ENCODE data around the gene HMGB1. TPM values are rescaled to one million over a fixed set of nuclear protein-coding genes. Genes with fewer than 3 reads are reported as not detected.

Gene HMGB1
- total RNA-seq (ENCODE audit: unreplicated experiment), result 230 TPM
- long read RNA-seq, full-length matches to known transcripts, result 101 of 162 reads
- long read RNA-seq, partial matches to known transcripts, result 44 of 162 reads
- long read RNA-seq, other reads (novel, unspliced or antisense), result 17 of 162 reads

DNA sequence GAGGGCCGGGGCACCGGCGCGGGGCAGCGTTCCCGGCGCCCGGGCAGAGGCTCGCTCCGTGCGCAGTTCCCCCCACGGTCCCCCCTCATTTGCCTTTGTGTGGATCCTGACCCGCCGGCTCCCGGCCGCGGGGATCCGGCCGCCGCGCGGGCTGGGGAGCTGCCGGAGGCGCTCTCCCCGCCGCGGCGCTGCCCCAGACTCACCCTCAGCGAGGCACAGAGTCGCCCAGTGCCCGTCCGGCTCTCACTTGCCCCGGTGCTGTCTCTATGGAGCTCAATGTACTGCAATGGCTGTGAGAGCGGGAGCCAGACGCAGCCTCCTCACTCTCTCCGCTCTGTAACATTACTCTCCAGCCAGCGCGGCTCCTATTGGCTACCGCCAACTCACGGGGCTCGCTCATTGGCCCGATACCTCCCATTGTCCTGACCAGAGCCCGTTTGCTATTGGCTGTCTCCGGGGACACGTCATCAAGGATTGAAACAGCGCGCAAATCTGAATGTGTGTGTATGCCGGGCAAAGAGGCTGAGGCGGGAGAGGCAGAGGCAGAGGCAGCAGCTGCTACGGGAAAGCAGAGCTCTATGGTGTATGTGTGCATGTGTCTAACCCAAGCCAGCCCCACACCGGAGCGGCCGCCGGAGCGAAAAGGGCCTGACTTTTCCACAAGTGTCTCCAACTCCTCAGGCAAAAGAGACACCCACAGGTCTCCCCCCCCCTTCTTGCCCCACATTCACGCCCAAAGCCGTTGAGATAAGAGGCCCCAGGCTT, at the start of gene HMGB1:
TSS of gene HMGB1 (minus strand) at position 344 of the 765 bp plus-strand sequence. CDS start 2,256 bp downstream, outside the sequence.
- TF ChIP-seq, protein P1, sequence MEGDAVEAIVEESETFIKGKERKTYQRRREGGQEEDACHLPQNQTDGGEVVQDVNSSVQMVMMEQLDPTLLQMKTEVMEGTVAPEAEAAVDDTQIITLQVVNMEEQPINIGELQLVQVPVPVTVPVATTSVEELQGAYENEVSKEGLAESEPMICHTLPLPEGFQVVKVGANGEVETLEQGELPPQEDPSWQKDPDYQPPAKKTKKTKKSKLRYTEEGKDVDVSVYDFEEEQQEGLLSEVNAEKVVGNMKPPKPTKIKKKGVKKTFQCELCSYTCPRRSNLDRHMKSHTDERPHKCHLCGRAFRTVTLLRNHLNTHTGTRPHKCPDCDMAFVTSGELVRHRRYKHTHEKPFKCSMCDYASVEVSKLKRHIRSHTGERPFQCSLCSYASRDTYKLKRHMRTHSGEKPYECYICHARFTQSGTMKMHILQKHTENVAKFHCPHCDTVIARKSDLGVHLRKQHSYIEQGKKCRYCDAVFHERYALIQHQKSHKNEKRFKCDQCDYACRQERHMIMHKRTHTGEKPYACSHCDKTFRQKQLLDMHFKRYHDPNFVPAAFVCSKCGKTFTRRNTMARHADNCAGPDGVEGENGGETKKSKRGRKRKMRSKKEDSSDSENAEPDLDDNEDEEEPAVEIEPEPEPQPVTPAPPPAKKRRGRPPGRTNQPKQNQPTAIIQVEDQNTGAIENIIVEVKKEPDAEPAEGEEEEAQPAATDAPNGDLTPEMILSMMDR (IDR thresholded peaks at IDR 0.05; ENCODE audit: unreplicated experiment), result no peak
- peak within 1 kb of the TSS; percentile 98 for H3K4me3 Mint-ChIP-seq (ENCODE audit: unreplicated experiment)
- no peaks in the 10 kb centered on the region for H3K9me3 Mint-ChIP-seq (ENCODE audit: unreplicated experiment)
- peaks cover 25% of the 10 kb centered on the region for H3K4me1 Mint-ChIP-seq (ENCODE audit: unreplicated experiment)
- DNase-seq (ENCODE audit: low spot score), result peak; percentile 94
- peaks cover 8% of the 10 kb centered on the region for H3K36me3 Mint-ChIP-seq (ENCODE audit: low read depth, unreplicated experiment)
- peak within 1 kb of the TSS; percentile 99 for H3K27ac Mint-ChIP-seq (ENCODE audit: unreplicated experiment)
- H3K27me3 Mint-ChIP-seq (ENCODE audit: unreplicated experiment), result peaks cover 17% of the 10 kb centered on the region

DNA sequence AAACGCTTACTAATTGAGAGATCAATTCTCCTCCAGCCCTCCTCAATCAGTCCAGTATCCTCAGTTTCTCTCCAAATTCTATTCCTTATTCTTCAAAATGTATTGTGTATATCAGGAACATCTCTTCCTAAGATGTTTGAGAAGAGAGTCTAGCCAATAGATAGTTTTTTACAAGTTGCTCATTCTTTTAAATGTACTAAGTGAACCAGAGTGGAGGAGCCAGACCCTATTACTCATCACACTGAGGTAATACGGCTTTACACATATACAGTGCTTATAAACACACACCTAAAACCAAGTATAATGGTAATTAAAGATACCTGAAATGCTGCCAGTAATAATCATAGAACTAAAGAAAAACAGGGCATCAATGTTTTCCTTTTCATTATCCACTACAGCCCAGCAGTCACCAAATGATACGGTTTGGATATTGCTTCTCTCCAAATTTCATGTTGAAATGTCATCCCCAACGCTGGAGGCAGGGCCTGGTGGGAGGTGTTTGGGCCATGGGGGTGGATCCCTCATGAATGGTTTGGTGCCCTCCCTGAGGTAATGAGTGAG, 45.2 kb upstream of the HMGB1 start:
- Mint-ChIP-seq H3K36me3 (ENCODE audit: low read depth, unreplicated experiment) (no peaks in the 10 kb centered on the region), H3K4me3 (ENCODE audit: unreplicated experiment) (no peak overlapping the region), H3K4me1 (ENCODE audit: unreplicated experiment) (no peaks in the 10 kb centered on the region), H3K9me3 (ENCODE audit: unreplicated experiment) (no peaks in the 10 kb centered on the region), H3K27me3 (ENCODE audit: unreplicated experiment) (peaks cover 1% of the 10 kb centered on the region), H3K27ac (ENCODE audit: unreplicated experiment) (no peak overlapping the region)
- TF ChIP-seq, protein P1 (IDR thresholded peaks at IDR 0.05; ENCODE audit: unreplicated experiment), result no peak
- DNase-seq (ENCODE audit: low spot score), result no peak

DNA sequence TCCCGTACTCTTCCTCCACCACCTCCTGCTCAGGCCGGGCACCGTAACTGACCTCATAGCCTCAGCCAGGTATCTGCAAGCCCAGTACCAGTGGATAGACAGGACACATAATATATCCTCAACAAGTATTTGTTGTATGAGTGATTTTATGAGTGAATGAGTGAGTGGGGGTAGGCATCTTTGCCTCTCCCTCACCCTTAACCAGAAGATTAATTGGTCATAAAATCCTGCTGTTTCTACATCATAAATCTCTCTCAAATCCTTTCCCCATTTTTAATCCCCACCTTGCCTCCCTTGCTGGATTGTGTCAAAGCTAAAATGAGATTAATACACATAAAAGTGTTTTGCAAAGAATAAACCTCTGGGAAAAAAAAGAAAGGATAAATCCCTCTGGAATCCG, 44.4 kb upstream of the HMGB1 start:
- Mint-ChIP-seq H3K27ac (ENCODE audit: unreplicated experiment) (no peak overlapping the region), H3K27me3 (ENCODE audit: unreplicated experiment) (peaks cover 4% of the 10 kb centered on the region), H3K9me3 (ENCODE audit: unreplicated experiment) (no peaks in the 10 kb centered on the region), H3K4me1 (ENCODE audit: unreplicated experiment) (peaks cover 2% of the 10 kb centered on the region), H3K36me3 (ENCODE audit: low read depth, unreplicated experiment) (no peaks in the 10 kb centered on the region), H3K4me3 (ENCODE audit: unreplicated experiment) (no peak overlapping the region)
- no peak for DNase-seq (ENCODE audit: low spot score)
- TF ChIP-seq, protein P1 (IDR thresholded peaks at IDR 0.05; ENCODE audit: unreplicated experiment), result no peak

DNA sequence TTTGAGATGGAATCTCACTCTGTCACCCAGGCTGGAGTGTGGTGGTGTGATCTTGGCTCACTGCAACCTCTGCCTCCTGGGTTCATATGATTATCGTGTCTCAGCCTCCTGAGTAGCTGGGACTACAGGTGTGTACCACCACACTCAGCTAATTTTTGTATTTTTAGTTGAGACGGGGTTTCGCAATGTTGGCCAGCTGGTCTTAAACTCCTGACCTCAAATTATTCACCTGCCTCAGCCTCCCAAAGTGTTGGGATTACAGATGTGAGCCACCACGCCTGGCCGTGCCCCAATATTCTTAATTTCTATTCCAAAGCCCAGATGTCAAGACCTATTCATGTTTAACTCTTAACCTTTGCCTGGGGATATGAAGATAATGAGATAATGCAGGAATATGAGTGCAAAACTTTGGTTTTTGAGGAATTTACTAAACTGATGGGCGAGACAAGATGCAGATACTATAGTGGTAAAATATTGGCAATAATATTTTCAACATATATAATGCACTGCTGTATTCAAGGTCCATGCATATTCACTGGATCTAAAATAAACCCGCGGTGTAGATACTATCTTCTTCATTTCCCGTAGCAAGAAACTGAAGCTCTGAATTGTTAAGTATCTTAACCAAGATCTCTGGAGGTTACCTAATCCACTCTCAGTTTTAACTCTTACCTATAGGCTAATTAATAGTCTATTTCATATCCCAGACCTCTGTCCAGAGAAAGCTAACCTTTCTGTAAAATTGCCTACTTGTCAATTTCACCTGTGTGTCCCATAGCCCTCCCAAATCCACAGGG, 43.7 kb upstream of the HMGB1 start:
- TF ChIP-seq, protein P1 (IDR thresholded peaks at IDR 0.05; ENCODE audit: unreplicated experiment), result no peak
- peaks cover 2% of the 10 kb centered on the region for H3K4me1 Mint-ChIP-seq (ENCODE audit: unreplicated experiment)
- no peak overlapping the region for H3K27ac Mint-ChIP-seq (ENCODE audit: unreplicated experiment)
- no peaks in the 10 kb centered on the region for H3K9me3 Mint-ChIP-seq (ENCODE audit: unreplicated experiment)
- H3K4me3 Mint-ChIP-seq (ENCODE audit: unreplicated experiment), result no peak overlapping the region
- no peak for DNase-seq (ENCODE audit: low spot score)
- no peaks in the 10 kb centered on the region for H3K36me3 Mint-ChIP-seq (ENCODE audit: low read depth, unreplicated experiment)
- H3K27me3 Mint-ChIP-seq (ENCODE audit: unreplicated experiment), result peaks cover 4% of the 10 kb centered on the region
